ENCODE measurements around the gene BCAR3.

- TF ChIP-seq, protein P1, sequence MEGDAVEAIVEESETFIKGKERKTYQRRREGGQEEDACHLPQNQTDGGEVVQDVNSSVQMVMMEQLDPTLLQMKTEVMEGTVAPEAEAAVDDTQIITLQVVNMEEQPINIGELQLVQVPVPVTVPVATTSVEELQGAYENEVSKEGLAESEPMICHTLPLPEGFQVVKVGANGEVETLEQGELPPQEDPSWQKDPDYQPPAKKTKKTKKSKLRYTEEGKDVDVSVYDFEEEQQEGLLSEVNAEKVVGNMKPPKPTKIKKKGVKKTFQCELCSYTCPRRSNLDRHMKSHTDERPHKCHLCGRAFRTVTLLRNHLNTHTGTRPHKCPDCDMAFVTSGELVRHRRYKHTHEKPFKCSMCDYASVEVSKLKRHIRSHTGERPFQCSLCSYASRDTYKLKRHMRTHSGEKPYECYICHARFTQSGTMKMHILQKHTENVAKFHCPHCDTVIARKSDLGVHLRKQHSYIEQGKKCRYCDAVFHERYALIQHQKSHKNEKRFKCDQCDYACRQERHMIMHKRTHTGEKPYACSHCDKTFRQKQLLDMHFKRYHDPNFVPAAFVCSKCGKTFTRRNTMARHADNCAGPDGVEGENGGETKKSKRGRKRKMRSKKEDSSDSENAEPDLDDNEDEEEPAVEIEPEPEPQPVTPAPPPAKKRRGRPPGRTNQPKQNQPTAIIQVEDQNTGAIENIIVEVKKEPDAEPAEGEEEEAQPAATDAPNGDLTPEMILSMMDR (IDR thresholded peaks at IDR 0.05), result no peak
- no peak for TF ChIP-seq POLR2A (IDR thresholded peaks at IDR 0.05)
These were observed 47.9 kb upstream of the BCAR3 start for GRCh38 chr1:93729502-93729901.
